HG03442 (cell line): ENCODE measurements around the gene EPN1.

ENCODE experiments used
- ATAC-seq: cut with Tn5 transposase; IDR thresholded peaks from one replicate; pipeline ENCODE4 v1.9.1; 2021; ENCODE audit warnings: mild to moderate bottlenecking, moderate library complexity; ENCODE audit not compliant: unreplicated experiment

EPN1 gene

GRCh38 chr19:55691561-55692481 is 16.8 kb downstream of the EPN1 start:
- ATAC-seq = no peak

DNA sequence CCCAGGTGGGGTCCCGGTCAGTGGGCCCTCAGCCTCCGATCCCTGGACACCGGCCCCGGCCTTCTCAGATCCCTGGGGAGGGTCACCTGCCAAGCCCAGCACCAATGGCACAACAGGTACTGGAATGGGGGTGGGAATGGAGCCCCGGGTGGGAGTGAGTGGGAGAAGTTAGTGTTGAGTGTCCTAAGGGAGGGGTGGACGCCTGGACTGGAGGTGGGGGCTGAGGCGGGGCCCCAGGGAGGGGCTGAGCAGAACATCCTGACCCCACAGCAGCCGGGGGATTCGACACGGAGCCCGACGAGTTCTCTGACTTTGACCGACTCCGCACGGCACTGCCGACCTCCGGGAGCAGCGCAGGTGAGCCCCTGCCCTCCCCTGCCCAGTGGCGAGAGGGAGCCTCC is 17.7 kb downstream of the EPN1 start:
- no peak for ATAC-seq

DNA sequence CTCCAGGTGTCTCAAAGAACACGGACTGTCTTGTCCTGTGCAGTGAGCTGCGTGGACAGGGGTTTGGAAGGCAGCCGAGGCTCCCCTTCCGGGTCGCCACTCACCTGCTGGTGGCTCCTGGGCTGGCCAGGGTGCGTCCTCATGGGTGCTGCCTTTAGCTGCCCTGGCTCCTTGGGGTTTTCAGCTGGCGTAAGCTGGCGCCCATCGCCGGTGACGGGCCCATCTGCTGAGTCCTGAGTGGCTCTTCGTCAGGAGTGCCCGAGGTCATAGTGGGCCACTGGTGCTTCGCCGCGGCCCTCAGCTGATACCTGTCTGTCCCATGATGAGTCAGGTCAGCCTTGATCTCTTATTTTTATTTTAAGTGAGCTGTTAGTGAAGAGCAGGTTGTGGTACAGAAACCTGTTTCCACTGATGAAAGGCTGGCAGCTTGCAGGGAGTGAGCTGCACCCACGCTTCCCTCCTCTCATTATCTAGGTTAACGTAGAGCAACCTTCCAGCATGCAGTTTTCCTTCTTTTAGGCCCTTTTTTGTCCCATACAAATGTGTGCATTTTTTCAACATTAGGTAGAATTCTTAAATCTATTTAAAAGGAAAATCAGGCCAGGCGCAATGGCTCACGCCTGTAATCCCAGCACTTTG is 18.4 kb downstream of the EPN1 start:
- no peak for ATAC-seq

- no peak for ATAC-seq
Observed at GRCh38 chr19:55694241-55694655, 19.2 kb downstream of the EPN1 start.

DNA sequence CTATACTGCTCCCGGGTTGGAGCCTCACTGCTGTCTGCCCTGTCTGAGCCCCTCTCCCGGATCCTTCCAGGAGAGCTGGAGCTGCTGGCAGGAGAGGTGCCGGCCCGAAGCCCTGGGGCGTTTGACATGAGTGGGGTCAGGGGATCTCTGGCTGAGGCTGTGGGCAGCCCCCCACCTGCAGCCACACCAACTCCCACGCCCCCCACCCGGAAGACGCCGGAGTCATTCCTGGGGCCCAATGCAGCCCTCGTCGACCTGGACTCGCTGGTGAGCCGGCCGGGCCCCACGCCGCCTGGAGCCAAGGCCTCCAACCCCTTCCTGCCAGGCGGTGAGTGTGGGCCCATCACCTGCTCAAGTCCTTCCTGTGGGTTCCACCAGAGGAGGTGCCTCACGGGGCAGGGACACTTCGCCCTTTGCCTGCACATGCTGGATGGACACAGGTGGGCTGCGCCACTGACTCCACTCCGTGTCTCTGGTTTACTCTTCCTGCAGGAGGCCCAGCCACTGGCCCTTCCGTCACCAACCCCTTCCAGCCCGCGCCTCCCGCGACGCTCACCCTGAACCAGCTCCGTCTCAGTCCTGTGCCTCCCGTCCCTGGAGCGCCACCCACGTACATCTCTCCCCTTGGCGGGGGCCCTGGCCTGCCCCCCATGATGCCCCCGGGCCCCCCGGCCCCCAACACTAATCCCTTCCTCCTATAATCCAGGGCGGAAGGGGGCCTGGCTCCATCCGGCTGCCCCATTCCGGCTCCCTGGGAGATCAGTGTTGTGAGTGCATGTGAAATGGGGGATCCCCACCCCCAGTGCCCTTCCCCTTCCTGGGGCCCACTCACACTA is 19.8 kb downstream of the EPN1 start:
- no peak for ATAC-seq

- no peak for ATAC-seq
Observed at GRCh38 chr19:55695511-55696290, 20.7 kb downstream of the EPN1 start.

- ATAC-seq = no peak
Observed at GRCh38 chr19:55696301-55697068, 21.5 kb downstream of the EPN1 start.

GRCh38 chr19:55697069-55697440 is 22.0 kb downstream of the EPN1 start:
- ATAC-seq = no peak

- no peak for ATAC-seq
Observed at GRCh38 chr19:55697698-55698097, 22.7 kb downstream of the EPN1 start.

- ATAC-seq = no peak
Observed at GRCh38 chr19:55698256-55698655, 23.2 kb downstream of the EPN1 start.

DNA sequence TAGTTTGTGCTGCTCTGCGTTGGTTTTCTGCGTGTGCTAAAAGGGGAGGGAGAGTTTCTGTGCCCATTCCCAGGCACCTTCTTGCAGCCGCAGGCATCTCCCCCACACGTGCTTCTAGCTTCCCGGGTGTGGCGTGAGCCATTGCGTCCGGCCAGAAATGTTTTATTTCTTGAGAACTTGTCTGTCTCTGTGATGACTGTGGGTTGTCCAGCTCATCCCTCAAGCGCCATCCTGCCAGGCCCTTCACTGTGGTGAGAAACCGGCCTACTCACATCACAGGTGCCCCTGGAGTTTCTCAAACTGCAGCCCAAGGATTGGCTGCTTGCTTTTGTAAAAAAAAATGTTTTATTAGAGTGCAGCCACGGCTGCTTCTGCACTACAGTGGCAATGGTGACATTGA is 24.2 kb downstream of the EPN1 start:
- no peak for ATAC-seq

- no peak for ATAC-seq
Observed at GRCh38 chr19:55700813-55701212, 25.8 kb downstream of the EPN1 start.

- ATAC-seq = no peak
Observed at GRCh38 chr19:55702131-55702627, 27.2 kb downstream of the EPN1 start.

DNA sequence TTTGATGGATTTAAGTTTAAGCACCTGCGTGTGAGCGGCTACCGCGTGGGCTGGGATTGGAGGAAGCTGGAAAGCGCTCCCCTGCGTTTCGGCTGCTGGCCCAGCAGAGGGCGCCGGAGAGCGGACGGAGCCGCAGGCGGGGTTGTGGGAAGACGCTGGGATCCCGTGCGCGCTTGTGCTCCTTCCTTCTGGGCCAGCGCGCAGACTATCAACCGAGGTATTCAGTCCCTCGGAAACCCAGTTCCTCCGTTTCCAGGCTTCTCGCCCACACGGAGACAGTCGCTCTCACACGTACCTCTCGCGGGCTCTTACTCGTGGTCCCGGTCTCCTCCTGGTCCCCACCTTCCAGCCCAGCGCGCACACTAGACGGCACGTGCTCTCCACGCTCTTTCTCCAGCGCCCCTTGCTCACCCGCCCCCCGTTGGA is 28.8 kb downstream of the EPN1 start:
- no peak for ATAC-seq

- ATAC-seq = no peak
Observed at GRCh38 chr19:55704494-55705245, 29.6 kb downstream of the EPN1 start.

GRCh38 chr19:55705972-55706371 is 30.9 kb downstream of the EPN1 start:
- no peak for ATAC-seq

- ATAC-seq = no peak
Observed at GRCh38 chr19:55711719-55712118, 36.7 kb downstream of the EPN1 start.

- ATAC-seq = no peak
Observed at GRCh38 chr19:55712804-55713631, 38.0 kb downstream of the EPN1 start.
